Right lobe of liver (tissue), 6 donors: ENCODE measurements around the gene IKZF2. TPM values are rescaled to one million over a fixed set of nuclear protein-coding genes. Genes with fewer than 3 reads are reported as not detected.

Source experiments
- ATAC-seq, 4 donors: fragments of 200-7000 bp; cut with Tn5 transposase; one replicate each; pipeline ENCODE4 v1.9.1; 2020; ENCODE audit warnings: mild to moderate bottlenecking in 4 of 4, moderate library complexity in 4 of 4
- DNase-seq, 3 donors: peaks; one replicate each; pipeline ENCODE4 v3.0.0-alpha.2; 2020
- H3K27ac ChIP-seq, 3 donors: fragments of 200-600 bp; one replicate each; pipeline ENCODE4 v1.8.0; 2022
- H3K27me3 ChIP-seq, 2 donors: fragments of 200-600 bp; one replicate each; pipeline ENCODE4 v1.8.0; 2022
- H3K36me3 ChIP-seq, 4 donors: fragments of 200-600 bp; sonication (generic) in 1 of 4; one replicate each; pipeline versions ENCODE4 v1.5.1 to v1.8.0; 2017 to 2022; ENCODE audit warnings: control low read depth in 1 of 4
- H3K4me1 ChIP-seq, 4 donors: fragments of 200-600 bp; sonication (generic) in 1 of 4; one replicate each; pipeline versions ENCODE4 v1.5.1 to v1.8.0; 2017 to 2022; ENCODE audit warnings: control low read depth in 1 of 4
- H3K4me3 ChIP-seq, 3 donors: fragments of 200-600 bp; one replicate each; pipeline ENCODE4 v1.8.0; 2022
- H3K9me3 ChIP-seq, 4 donors: fragments of 200-600 bp; sonication (generic) in 1 of 4; one replicate each; pipeline versions ENCODE4 v1.5.1 to v1.8.0; 2017 to 2022; ENCODE audit warnings: control low read depth in 1 of 4
- POLR2A ChIP-seq: fragments of 450-650 bp; IDR thresholded peaks from one replicate; pipeline ENCODE4 v1.6.1; 2017; ENCODE audit warnings: antibody characterized with exemption, mild to moderate bottlenecking
- WGBS: methylation state at CpG from one replicate; pipeline ENCODE4 v1.1.6; 2018; ENCODE audit warnings: low coverage, low lambda C conversion rate; ENCODE audit not compliant: insufficient coverage; ENCODE audit errors: missing lambda C conversion rate; 5-methylcytosine and 5-hydroxymethylcytosine counted together
- intact Hi-C, 2 donors: fragments of 100-400 bp; cut with DNase I; formaldehyde crosslinking; loops; one replicate each; pipeline versions ENCODE4 v1.11.2 to v1.14.1; 2022
- total RNA-seq, 6 experiments: library from RNA; depleted of rRNA in 2 of 6; stranded (reverse); fragments of >200 nt in 2 of 6; fragmentation: NEBNext Ultra II Directional in 3 of 6; extraction: Animal tissue kit (Norgen Biotek cat#: 25700) in 3 of 6; gene quantifications; one replicate each; pipeline versions ENCODE4 v1.1.0 to v1.2.4, GENCODE V29; 2016 to 2023
- TF ChIP-seq, protein P1 (sequence below), 4 donors: fragments of 200-600 bp in 3 of 4; fragments of 450-650 bp in 1 of 4; IDR thresholded peaks; one replicate each; pipeline versions ENCODE4 v1.5.1 to v1.8.0; 2016 to 2022; ENCODE audit warnings: antibody characterized with exemption in 4 of 4, mild to moderate bottlenecking in 2 of 4
- donor health status: DM: no; HTN: yes; CAD: no.
- donor health status: DM: no; HTN: no; CAD: no.
- donor health status: DM: no; HTN: no; CAD: no.
- donor health status: DM: no; HTN: yes; CAD: no.
- donor health status: DM: no; HTN: yes; CAD: no.

Gene IKZF2
- total RNA-seq, 6 experiments from 2014 or later = 1.1 to 4.1 (median 1.9) TPM

DNA sequence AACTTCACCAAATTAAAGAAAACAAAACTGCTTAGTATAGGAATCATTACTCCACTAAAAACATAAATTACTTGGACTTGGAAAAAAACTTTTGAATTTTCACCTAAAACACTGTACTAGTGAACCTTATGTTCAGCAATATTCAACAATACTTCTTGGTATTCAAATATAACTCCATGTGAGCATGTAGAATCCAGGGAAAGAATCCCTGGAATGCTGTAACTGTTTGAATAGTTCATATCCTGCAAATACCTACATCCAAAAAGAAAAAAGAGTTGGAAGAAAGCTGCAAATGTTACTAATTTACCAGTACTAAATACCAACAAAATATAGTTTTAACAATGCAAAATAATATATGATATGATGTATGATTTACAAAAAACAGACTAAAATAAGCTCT, 65.4 kb downstream of the IKZF2 start:
- intact Hi-C loops = no loop called here
- TF ChIP-seq POLR2A = no peak
- TF ChIP-seq, protein P1, sequence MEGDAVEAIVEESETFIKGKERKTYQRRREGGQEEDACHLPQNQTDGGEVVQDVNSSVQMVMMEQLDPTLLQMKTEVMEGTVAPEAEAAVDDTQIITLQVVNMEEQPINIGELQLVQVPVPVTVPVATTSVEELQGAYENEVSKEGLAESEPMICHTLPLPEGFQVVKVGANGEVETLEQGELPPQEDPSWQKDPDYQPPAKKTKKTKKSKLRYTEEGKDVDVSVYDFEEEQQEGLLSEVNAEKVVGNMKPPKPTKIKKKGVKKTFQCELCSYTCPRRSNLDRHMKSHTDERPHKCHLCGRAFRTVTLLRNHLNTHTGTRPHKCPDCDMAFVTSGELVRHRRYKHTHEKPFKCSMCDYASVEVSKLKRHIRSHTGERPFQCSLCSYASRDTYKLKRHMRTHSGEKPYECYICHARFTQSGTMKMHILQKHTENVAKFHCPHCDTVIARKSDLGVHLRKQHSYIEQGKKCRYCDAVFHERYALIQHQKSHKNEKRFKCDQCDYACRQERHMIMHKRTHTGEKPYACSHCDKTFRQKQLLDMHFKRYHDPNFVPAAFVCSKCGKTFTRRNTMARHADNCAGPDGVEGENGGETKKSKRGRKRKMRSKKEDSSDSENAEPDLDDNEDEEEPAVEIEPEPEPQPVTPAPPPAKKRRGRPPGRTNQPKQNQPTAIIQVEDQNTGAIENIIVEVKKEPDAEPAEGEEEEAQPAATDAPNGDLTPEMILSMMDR (IDR thresholded peaks at IDR 0.05) = no peak
- Histone ChIP-seq H3K9me3 (no peaks in the 10 kb centered on the region), H3K4me1 (no peaks in the 10 kb centered on the region), H3K27me3 (no peaks in the 10 kb centered on the region), H3K36me3 (no peaks in the 10 kb centered on the region), H3K27ac (no peak overlapping the region), H3K4me3 (no peak overlapping the region)
- DNase-seq = no peak
- ATAC-seq = no peak

DNA sequence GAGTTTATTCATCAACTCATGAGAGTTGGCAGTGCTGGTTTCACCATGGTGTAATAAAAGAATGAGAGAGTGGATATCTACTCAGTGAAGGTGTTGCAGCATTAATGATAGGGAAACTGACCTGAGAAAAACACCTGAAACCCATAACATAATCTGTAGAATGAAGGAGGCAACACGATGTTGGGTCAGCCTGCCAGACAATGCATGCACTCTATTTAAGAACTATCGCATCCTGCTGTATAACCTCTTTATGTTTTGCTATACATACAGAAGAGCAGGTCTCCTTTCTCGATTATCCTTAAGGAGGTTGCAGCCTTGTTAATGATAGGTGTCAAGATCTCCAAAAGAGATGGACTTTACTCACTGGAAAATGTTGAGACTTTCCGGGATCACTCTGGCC, 65.9 kb downstream of the IKZF2 start:
- Histone ChIP-seq H3K4me1 (no peaks in the 10 kb centered on the region), H3K9me3 (no peaks in the 10 kb centered on the region), H3K27me3 (no peaks in the 10 kb centered on the region), H3K36me3 (no peaks in the 10 kb centered on the region), H3K4me3 (no peak overlapping the region), H3K27ac (no peak overlapping the region)
- DNase-seq (no peak), ATAC-seq (no peak)
- intact Hi-C loops = no loop called here
- TF ChIP-seq, protein P1 (IDR thresholded peaks at IDR 0.05) = no peak
- TF ChIP-seq POLR2A = no peak
- WGBS = 69% methylated on average over 3 of the region's 4 CpGs

DNA sequence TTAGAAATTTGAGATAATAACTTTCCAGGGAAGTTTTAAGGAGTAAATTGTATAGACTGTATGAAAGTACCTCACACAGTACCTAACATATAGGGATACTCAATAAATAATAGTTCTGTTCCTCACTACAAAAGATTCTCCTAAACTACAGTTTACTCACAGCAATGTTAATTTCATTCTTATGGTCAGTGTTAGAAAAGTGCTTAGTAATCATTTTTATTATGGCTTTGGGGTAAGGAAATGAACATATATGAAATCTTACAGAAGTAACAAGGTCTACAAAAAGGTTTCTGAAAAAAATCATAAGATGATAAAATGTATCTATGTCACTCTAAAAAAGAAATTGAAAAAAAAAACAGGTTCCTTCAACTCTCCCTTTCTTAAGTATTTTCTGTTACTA, 67.2 kb downstream of the IKZF2 start:
- DNase-seq (no peak), ATAC-seq (no peak)
- Histone ChIP-seq H3K36me3 (no peaks in the 10 kb centered on the region), H3K4me3 (no peak overlapping the region), H3K27ac (no peak overlapping the region), H3K4me1 (no peaks in the 10 kb centered on the region), H3K27me3 (no peaks in the 10 kb centered on the region), H3K9me3 (no peaks in the 10 kb centered on the region)
- intact Hi-C loops = no loop called here
- TF ChIP-seq, protein P1 (IDR thresholded peaks at IDR 0.05) = no peak
- TF ChIP-seq POLR2A = no peak

DNA sequence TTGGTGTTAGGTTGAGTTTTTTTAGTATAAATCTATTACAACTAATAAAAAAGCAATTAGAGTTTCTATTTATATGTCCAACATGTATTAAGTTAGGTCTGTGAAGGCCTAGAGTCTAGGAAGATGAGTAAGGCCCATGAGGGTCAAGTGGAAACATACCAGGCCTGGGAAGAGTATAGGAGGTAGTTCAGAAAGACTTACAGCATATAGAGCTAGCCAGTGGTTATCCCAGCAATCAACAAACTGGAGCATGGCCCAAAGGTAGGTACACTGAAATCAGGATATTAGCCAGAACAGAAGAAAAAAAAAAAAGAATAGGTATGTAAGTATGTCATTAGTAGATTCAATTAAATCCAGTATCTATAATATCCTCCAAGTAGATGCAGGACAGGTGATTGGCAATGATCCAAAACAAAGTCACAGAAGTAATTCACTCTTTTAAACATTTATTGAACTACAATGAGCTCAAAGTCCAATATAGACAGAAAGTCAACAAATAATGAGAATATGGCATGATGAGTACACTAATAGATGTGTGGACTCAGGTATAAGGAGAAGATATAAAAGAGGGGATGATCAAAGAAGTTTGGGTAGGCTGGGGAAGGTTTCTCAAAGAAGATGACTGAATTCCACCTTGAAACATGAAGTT, 70.3 kb downstream of the IKZF2 start:
- DNase-seq (no peak), ATAC-seq (no peak)
- intact Hi-C loops = no loop called here
- no peak overlapping the region for H3K4me3 ChIP-seq
- H3K27me3 ChIP-seq = no peaks in the 10 kb centered on the region
- H3K4me1 ChIP-seq = no peaks in the 10 kb centered on the region
- H3K36me3 ChIP-seq = no peaks in the 10 kb centered on the region
- no peaks in the 10 kb centered on the region for H3K9me3 ChIP-seq
- H3K27ac ChIP-seq = no peak overlapping the region
- no peak for TF ChIP-seq POLR2A
- TF ChIP-seq, protein P1 (IDR thresholded peaks at IDR 0.05) = no peak

DNA sequence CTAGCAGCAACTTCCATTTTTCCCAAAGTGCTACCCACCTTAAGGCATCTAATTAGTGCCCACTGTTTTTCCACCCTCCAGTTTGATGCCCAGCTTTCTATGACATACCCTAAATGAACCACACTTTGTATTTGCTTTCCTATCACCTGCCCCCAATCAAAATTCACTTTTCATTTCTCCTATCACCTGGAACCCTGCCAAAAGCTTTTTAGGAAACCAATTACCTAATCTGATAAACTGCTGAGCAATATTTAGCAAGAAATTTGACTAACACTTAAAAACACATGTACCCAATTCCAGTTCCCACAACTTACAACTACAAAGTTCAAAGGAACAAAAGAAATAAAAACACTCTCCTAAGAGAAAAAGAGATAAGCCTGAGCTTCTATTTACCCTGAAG, 71.7 kb downstream of the IKZF2 start:
- Histone ChIP-seq H3K4me1 (no peaks in the 10 kb centered on the region), H3K36me3 (no peaks in the 10 kb centered on the region), H3K27me3 (no peaks in the 10 kb centered on the region), H3K9me3 (no peaks in the 10 kb centered on the region), H3K4me3 (no peak overlapping the region), H3K27ac (no peak overlapping the region)
- intact Hi-C loops = no loop called here
- no peak for DNase-seq
- no peak for ATAC-seq
- TF ChIP-seq, protein P1 (IDR thresholded peaks at IDR 0.05) = no peak
